ENCODE data around the gene LTA4H.

DNA sequence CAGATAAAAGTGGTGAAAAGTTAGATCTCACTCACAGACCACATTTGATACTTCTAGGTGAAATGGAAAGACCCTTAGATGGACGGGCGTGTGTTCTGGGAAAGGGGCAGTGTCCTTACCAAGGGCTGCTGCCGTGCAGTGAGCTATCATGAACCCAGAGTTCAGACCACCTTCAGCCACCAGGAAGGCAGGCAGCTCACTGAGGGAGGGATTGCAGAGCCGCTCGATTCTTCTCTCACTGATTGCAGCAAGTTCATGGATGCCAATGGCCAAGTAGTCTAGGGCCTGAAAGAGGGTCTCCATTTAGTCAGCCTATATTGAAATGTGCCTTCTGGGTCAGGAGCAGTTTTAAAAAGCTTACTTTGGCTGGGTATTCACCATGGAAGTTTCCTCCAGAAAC lies 55.0 kb downstream of the LTA4H start:
- TF ChIP-seq, protein P1, sequence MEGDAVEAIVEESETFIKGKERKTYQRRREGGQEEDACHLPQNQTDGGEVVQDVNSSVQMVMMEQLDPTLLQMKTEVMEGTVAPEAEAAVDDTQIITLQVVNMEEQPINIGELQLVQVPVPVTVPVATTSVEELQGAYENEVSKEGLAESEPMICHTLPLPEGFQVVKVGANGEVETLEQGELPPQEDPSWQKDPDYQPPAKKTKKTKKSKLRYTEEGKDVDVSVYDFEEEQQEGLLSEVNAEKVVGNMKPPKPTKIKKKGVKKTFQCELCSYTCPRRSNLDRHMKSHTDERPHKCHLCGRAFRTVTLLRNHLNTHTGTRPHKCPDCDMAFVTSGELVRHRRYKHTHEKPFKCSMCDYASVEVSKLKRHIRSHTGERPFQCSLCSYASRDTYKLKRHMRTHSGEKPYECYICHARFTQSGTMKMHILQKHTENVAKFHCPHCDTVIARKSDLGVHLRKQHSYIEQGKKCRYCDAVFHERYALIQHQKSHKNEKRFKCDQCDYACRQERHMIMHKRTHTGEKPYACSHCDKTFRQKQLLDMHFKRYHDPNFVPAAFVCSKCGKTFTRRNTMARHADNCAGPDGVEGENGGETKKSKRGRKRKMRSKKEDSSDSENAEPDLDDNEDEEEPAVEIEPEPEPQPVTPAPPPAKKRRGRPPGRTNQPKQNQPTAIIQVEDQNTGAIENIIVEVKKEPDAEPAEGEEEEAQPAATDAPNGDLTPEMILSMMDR (IDR thresholded peaks at IDR 0.05; ENCODE audit: insufficient read depth, low read depth, low read length): no peak
- no peak for TF ChIP-seq EZH2 (IDR thresholded peaks at IDR 0.05; ENCODE audit: insufficient read depth, low read length)

Measured in astrocyte (in vitro differentiated cells and primary cell).